Astrocyte of the spinal cord (primary cell): ENCODE data around the gene CMPK1.

Experiments used
- DNase-seq: peaks from one replicate; pipeline ENCODE4 v3.0.0; 2011; ENCODE audit warnings: low read depth, low spot score
- H3K4me3 ChIP-seq: 2 replicates; pipeline ENCODE4 v1.5.1; 2011; ENCODE audit warnings: low read depth, mild to moderate bottlenecking, low read length, moderate library complexity
- in situ Hi-C: cut with HindIII; loops from 2 replicates; pipeline ENCODE4 v1.10.0; 2017; ENCODE audit warnings: low sequenced_read_pairs
- TF ChIP-seq, protein P1 (sequence below): IDR thresholded peaks from 2 replicates; pipeline ENCODE4 v1.5.1; 2012; ENCODE audit warnings: low read depth, mild to moderate bottlenecking, low read length, inconsistent platforms

CMPK1 gene

DNA sequence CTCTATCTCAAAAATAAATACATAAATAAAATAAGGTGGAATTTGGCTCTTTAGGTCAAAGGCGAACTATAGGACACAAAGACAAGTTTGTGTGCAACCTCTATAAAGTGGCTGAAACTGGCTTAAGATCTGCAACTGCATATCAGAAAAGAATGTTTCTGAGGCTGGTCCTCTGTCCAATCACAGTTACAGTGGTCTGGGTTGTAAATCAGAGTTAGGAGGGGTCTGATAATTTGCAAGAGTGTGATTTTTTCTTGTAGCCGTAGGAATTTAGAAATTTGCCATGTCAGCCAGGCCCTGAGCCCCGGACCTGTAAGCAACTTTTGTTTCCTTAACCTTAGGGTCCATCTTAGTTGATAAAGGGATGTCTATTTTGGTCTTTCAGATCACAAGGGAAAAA is 27.8 kb downstream of the CMPK1 start:
- TF ChIP-seq, protein P1, sequence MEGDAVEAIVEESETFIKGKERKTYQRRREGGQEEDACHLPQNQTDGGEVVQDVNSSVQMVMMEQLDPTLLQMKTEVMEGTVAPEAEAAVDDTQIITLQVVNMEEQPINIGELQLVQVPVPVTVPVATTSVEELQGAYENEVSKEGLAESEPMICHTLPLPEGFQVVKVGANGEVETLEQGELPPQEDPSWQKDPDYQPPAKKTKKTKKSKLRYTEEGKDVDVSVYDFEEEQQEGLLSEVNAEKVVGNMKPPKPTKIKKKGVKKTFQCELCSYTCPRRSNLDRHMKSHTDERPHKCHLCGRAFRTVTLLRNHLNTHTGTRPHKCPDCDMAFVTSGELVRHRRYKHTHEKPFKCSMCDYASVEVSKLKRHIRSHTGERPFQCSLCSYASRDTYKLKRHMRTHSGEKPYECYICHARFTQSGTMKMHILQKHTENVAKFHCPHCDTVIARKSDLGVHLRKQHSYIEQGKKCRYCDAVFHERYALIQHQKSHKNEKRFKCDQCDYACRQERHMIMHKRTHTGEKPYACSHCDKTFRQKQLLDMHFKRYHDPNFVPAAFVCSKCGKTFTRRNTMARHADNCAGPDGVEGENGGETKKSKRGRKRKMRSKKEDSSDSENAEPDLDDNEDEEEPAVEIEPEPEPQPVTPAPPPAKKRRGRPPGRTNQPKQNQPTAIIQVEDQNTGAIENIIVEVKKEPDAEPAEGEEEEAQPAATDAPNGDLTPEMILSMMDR = no peak
- DNase-seq = no peak
- in situ Hi-C loops = no loop called here
- no peak overlapping the region for H3K4me3 ChIP-seq

- H3K4me3 ChIP-seq = no peak overlapping the region
These were observed 29.2 kb downstream of the CMPK1 start for GRCh38 chr1:47362828-47363227.

GRCh38 chr1:47367651-47368050 is 34.1 kb downstream of the CMPK1 start:
- in situ Hi-C loops = no loop called here
- no peak for DNase-seq
- H3K4me3 ChIP-seq = no peak overlapping the region
- TF ChIP-seq, protein P1 = no peak

More at GRCh38 chr1:47362828-47363227, 29.2 kb downstream of the CMPK1 start:
- TF ChIP-seq, protein P1 = no peak
- no peak for DNase-seq
- in situ Hi-C loops = no loop called here

GRCh38 chr1:47371016-47371517 is 37.5 kb downstream of the CMPK1 start:
- in situ Hi-C loops = no loop called here
- no peak overlapping the region for H3K4me3 ChIP-seq
- peak; percentile 60 for DNase-seq
- TF ChIP-seq, protein P1 = no peak

DNA sequence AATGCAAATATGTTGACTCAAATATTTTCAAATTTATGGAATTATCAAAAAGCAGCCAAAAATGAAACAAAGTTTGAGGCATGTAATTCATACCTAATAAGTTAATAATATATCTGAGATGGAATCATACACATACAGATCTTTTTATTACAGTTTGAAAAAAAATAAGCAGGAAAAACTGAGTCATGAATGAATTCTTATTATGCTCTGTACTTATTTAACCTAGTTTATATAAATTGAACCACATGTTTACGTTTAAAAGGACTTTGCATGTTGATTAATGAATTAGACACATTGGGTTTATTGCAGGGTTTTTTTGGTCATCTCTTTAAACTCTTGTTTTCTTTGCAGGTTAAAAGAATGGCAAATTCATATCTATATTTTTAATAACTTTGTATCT is 40.9 kb downstream of the CMPK1 start:
- TF ChIP-seq, protein P1 = no peak

GRCh38 chr1:47378147-47378546 is 44.6 kb downstream of the CMPK1 start:
- DNase-seq = no peak
- in situ Hi-C loops = no loop called here
- TF ChIP-seq, protein P1 = no peak
- no peak overlapping the region for H3K4me3 ChIP-seq

More for the DNA sequence above, 40.9 kb downstream of the CMPK1 start:
- in situ Hi-C loops = no loop called here
- H3K4me3 ChIP-seq = no peak overlapping the region
- DNase-seq = no peak

GRCh38 chr1:47380699-47381098 is 47.1 kb downstream of the CMPK1 start:
- H3K4me3 ChIP-seq = no peak overlapping the region
- in situ Hi-C loops = no loop called here
- no peak for DNase-seq
- TF ChIP-seq, protein P1 = no peak
